ENCODE data around the gene SYNE2.

DNA sequence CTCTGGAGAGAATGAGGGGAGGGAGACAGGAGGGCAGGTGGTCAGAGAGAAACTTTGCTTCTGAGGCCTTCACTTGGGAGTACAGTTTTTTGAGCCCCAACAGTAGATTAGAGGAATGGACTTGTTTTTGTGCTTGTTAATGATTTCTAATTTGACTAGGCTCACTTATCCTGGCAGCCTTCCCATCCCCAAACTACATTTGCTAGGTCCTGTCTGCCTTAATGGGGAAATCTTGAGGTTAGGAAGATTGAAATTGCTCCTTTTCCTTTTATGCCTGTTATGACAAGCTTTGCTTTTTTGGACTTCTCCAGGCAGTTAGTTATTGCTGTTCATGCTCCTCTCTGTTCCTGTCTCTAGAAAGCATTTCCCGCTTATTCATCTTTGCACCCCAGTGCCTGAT lies 37.7 kb downstream of the SYNE2 start:
- TF ChIP-seq POLR2A (IDR thresholded peaks at IDR 0.05): no peak
- TF ChIP-seq, protein P1, sequence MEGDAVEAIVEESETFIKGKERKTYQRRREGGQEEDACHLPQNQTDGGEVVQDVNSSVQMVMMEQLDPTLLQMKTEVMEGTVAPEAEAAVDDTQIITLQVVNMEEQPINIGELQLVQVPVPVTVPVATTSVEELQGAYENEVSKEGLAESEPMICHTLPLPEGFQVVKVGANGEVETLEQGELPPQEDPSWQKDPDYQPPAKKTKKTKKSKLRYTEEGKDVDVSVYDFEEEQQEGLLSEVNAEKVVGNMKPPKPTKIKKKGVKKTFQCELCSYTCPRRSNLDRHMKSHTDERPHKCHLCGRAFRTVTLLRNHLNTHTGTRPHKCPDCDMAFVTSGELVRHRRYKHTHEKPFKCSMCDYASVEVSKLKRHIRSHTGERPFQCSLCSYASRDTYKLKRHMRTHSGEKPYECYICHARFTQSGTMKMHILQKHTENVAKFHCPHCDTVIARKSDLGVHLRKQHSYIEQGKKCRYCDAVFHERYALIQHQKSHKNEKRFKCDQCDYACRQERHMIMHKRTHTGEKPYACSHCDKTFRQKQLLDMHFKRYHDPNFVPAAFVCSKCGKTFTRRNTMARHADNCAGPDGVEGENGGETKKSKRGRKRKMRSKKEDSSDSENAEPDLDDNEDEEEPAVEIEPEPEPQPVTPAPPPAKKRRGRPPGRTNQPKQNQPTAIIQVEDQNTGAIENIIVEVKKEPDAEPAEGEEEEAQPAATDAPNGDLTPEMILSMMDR (IDR thresholded peaks at IDR 0.05): no peak
